Activated CD4-positive, alpha-beta T cell treated with anti-CD3 and anti-CD28 coated beads for 4 hours (primary cell): Measurements from ENCODE around the gene SLC39A11.
"Not testable (repeated sequence)": the region's sequence is repeated elsewhere in the genome, so short reads cannot be mapped to it uniquely, and the experiment has no call there.

Source experiments
- DNase-seq, 2 donors: peaks; one replicate each; pipeline ENCODE4 v3.0.0-alpha.2; 2020

The SLC39A11 gene

DNA sequence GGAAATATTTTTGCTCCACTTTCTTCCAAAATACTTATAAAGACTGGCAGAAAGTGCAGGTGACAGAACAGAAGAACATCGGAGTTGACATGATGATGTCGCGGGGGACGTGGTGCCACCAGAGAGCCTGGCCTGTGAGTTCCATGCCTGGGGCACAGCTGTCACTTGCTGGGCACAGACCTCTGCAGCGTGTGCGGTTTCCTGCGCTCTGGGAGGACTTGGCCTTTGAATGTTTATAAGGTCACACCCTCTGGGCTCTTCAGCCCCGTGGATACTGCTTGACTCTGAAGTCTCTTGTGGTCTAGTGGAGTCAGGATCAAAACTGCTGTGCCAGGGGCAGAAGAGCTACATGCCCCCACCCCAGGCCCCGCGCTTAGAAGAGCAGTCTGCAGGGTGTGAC, 357.9 kb downstream of the SLC39A11 start:
- DNase-seq: no peak

DNA sequence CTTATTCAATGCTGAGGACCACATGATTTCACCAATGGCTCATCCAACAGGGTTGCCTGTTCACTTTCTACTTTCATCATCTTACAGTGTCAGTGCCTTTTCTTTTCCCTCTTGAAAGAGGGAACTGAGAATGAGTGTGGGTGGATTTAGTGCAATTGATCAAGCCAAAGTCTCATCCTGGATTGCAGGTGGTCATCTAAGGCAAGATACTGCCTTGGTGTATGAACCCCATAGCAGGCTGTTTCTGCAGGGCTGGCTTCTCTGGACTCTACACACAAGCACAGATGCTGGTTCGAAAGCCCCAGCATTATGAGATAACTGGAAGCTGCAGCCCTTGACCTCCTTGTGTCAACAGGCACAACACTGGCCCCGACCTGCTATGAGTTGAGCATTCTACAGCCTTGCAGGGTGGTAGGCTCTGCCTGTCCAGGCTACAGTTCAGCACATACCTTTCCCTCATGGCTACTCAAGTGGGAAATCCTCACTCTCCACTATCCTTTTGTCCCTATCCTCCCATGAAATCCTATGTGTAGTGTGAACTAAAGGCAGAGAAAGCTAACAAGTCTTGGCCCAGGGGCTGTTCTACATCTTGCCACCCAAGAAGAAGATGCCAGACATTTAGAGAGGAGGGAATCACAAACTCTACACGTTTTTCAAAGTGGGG, 358.7 kb downstream of the SLC39A11 start:
- DNase-seq: no peak

DNA sequence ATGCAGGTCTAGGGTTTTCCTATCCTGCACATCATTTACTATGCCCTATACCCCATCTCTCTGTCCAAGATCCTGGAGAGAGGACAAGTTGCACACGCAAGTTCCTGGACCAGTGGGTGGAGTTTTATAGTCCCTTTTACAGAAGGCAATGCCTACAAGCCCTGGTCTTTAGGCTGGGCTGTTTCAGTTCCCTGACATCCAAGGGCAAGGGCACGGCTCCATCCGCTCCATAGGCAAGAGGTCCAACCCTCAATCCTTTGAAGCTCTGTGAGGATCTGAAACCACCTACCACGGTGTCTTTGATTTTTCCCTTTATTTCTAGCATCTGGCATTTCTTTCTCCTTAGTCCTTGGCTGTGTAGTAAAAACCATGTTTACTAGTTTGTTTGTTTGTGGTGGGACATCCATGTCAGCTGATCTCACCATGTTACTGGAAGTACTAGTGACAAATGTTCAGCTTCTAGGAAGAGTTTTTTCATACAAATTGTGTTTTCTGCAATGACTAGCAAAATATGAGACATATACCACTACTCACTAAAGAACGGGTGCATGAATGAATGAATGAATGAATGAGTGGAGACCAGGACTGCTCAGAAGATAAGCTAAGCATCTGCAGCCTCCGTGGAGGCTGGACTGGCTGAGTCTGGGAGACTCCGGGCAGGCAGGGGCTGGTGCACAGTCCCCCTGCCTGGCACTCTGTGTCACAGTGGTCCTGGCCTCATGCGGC, 359.4 kb downstream of the SLC39A11 start:
- DNase-seq: no peak

DNA sequence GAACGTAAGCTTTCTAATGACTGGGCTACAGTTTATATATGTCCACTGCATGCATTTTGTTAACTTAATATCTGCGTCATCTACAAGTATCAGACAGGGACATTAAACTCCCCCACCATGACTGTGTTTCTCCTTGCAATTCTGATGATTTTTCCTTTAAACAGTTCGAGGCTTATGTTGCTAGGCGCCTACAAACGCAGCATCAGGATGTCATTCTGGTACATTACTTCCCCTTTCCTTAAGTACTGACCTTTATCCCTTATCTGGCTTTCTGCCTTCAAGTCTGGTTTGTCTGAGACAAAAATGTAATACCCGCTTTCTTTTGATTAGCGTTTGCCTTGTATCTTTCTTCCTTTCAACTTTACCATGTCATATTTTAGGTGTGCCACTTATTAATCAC, 362.4 kb downstream of the SLC39A11 start:
- DNase-seq: no peak

DNA sequence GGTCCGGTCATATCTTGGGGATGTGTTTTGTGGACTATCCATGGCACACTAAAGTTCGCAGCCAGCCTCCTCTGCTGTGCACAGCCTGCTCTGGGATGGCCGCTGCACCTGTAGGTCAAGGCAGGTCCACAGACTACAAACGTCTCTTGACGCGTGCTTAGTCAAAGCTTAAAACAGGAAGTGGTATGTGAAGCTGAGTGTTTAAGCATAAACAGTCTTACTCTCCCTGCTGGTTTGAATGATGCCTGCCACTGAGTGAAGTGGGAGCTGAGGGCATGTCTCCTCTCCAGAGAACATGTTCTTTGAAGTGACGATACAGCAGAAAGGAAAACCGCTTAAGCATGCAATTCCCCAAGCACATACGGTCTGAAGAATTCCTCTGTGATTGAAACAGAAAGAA, 365.6 kb downstream of the SLC39A11 start:
- peak; percentile 10 to 13 for DNase-seq

DNA sequence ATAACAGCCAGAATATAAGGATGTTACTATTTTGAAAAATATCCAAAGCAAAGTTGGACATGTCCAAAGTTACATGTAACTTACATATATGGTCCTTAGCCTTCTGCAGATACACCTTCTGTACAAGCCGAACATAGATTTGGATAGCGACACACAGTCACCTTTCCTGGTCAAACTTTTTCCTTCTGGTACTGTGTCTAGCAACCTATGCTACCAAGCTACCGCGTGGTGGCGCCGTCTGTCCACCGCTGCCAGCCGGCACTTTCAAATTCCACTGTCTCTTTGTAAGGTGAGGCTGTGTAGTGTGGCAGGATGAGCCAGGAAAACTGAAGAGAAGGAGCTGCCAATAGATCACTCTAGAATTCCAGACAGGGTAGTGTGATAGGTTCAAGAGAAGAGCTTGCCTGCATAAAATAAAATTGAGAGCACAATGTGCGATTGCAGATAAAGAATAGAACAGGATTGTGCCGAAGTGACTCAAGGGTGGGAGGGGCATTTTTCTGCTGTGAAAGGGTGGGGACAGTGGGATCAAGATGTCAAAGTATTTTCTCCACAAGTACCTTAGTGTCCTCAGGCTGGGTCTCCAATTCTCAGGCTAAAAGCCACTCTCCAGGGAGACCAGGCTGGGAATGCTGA, 366.9 kb downstream of the SLC39A11 start:
- DNase-seq: peak; percentile 26 to 30

DNA sequence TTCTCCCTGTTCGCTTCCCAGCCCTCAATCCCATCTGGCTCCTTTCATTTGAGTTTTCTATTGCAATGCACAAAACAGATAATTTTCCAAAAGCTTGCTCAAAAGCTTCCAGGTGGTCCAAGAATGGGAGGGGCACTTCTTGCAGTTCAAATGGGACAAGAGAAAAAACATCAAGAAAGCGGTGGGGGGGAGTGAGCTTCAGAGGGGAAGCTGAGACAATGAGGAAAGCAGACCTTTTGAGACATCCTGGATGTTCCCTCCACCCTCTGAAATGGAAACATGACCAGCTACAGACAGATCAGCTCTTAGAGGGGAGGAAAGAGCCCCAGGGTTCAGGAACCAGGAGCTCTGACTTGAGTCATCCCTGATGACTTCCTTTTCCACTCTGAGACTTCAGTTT, 368.2 kb downstream of the SLC39A11 start:
- no peak for DNase-seq

DNA sequence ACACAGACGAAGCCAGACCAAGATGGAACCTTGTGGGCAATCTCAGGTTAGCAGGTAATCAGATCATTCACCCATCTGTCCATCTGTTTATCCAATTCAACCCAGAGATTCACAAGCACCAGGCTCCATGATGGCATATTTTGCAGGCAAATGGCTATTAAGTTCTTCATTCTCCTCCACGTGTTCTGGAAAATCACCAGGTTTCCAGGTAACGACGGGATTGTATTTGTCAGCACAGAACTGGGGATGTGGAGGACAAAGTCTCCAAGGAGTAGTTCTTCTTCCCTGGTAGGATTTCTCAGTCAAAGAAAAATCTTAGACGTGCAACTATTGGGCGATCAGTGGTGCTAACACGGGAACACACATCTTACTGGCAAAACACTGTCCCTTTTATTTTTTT, 368.8 kb downstream of the SLC39A11 start:
- DNase-seq: no peak

DNA sequence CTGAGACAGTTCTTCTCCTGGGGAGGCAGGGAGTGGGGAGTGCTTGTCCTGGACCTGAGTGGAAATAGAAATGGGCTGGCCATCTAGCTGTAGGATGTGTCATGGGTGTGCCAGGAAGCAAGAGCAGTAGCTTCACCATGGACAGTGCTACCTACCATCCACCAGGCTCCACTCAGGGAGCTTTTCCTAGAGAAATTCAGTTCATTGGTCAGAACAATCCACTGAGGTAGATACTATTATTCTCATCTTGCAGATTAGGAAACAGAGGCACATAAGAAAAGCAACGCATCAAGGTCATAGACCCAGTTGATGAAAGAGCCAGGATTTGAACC, 372.0 kb downstream of the SLC39A11 start:
- no peak for DNase-seq

DNA sequence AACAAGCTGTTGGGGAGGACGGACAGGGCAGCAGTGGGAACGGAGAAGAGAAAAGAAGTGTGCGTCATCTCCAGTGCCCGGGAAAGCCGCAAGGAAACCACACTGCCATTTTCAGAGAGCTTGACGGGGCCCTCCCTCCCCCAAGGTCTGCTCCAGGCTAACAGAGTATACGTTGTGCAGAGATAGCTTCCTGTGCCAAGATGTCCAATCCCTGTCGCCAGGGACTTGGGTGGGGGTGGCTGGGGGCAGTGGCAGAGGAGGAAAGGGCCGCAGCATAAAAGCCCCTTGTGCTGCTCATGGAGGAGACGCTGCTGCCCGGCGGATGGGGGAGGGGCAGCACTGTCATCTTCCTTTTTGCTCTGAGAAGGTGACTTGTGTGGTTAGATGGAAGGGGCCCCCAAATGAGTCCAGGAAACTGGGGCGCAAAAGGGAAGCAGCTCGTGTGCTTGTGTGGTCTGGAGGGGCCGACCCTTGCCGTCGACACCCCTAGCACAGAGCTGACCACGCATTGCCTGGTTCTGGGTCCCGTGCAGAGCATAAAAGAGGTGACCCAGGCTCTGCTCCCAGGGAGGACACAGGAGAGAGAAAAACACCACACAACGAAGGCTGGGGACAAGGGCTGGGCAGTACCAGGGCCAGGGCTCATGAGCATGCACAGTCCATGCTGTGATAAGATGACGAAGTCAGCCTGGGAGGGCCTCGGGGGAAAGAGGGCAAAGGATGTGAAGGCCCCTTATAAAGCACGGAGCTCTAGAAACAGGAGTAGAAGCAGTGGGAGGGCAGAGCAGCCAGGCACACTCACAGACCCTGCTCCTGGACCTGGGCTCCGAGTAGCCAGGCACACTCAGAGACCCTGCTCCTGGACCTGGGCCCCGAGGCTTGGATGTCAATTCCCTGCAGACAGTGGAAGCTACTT, 372.7 kb downstream of the SLC39A11 start:
- peak; percentile 7 to 29 for DNase-seq

DNA sequence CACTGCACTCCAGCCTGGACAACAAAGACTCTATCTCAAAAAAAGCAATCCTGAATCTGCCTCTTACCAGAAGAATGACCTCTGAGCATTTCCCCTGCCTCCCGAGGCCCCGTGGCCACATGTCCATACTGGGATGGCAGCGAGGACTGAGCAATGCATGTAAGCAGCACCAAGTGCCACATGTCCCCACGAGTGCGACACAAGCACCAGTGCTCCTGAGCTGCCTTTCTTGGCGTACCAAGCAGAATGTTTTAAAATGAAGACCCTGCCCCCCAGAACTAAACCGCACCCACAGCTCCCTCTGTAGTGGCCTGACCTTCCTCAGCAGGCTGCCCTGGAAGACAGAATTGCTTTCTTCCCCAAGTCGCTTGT, 373.3 kb downstream of the SLC39A11 start:
- DNase-seq: no peak

DNA sequence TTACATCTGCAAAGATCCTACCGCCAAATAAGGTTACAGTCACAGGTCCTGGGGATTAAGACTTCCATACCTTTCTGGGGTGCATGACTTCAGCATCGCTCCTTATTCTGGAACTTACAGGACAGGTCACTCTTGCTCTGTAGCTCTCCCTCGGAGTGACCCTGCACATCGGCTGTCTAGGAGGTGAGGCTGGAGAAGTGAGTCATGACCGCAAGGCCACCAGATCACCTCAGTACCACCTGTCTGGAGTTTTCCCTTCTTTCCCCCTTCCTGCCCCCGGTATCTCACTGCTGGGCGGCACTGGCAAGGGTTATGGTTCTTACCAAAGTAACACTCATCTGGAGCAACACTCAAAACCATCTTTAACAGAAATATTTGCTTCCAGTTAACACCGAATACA, 374.8 kb downstream of the SLC39A11 start:
- DNase-seq: no peak

DNA sequence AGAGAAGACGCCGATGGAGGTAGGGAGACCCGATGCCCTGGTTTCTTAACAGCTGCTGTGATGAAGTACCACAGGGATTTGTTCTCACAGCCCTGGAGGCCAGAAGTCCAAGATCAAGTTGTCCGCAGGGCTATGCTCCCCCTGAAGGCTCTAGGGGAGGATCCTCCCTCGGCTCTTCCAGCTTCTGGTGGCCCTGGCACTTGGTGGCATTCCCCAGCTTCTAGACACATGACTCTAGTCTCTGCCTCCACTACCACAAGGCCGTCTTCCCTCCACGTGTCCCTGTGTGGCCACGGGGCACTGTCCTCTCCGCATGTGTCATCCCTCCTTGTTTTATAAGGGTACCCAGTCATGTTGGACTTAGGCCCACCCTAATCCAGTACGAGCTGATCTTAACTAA, 375.2 kb downstream of the SLC39A11 start:
- DNase-seq: no peak

DNA sequence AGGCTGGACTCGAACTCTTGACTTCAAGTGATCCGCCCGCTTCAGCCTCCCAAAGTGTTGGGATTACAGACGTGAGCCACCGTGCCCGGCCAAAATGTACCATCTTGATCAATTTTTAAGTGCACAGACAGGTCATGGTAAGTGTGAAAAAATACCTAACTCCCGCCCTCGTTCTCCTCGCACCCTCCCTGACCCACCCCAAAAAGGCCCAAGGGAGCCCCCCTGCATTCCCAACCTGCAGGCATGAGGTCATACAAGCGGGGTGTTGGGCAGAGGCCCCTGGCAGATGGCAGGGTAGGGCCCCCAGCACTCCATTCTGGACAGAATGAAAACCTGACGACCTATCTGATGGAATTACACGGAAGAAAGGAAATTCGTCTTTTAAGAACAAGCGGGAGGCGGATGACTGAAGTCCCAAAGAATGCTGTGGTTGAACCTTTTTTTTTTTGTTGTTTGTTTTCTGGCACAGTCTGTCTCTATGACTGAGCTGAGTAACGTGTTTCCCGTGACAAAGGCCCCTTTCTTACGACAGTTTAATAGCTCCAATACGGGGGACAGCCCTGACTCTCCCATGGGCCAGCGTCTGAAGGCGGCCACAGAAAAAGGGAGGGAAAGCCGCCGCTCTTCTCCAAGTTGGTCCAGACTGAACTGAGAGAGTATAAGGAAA, 376.4 kb downstream of the SLC39A11 start:
- no peak for DNase-seq

DNA sequence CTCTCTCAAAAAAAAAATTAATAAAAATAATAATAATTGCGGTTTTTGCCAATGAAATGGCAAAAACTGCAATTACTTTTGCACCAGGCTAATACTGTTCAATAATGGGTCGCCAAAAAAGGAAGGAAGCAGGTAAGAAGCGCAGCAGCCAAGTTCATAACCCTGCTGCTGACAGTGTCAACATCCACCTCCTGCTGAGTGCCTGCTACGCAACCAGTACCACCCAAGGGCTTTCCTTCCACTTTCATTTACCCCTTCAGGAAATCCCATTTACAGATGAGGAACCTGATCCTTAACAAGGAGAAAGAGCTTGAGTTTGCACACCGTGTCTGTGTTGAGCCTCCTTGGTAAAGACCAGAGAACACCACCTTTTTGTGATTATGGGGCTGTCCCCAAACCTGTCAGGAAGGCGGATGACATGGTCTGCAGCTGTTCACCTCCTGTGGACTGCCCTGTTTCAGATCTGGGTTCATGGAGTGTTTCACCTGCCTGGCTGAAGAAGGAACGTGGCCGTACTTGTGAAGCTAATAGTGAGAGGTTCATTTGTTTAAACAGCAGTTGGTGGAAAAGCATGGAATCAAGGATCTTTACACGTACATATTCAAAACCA, 378.0 kb downstream of the SLC39A11 start:
- DNase-seq: no peak

DNA sequence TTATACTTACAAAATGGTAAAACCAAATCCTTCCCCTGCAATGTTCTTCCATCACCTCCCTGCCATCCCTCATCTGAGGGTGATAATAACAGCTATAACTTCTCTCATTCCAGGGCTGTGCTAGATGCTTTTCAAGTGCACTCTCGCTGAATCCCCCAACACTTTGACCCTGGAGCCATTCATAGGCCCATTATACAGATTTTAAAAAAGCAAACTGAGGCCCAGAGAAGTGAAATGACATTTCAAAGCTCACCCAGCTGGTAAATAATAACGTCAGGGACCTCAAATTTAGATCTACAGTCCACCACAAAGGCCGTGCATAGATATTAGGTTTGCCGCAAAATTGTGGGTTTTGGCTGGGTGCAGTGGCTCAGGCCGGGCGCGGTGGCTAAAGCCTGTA, 378.8 kb downstream of the SLC39A11 start:
- no peak for DNase-seq

DNA sequence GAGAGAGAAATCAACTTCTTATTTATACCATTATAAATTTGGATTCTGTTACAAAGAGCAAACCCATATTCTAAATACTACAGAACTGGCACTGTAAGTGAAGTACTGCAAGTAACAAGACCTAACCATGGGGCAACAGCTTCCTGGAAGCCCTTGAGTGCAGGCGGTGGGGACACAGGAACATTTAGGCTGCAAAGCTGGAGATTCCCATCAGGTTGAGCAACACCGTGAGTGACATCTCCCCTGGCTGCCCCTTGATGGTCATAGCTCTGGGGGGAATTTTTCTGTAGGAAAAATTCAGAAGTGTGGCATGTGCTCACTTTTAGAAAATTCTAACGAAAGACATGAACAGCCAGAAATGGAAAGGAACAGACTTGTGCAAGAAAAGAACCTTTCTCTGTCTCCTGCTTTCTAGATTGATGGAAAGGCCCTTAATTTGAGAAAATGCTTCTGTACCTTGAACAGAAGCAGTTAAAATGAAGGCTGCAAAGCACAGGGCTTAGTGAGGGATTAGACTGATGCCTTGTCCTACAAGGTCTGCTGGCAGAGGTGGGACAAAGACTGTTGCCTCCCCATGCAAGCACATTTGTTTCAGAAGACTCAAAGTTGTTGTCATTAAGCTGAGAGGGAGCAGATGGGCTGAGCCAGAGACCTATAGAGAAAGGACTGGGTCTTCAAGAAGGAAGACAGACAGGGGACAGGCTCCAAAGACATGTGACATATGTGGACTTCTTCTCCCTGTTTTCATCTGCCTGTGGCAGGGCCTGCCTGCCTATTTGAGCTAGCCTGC, 380.8 kb downstream of the SLC39A11 start:
- DNase-seq: no peak

DNA sequence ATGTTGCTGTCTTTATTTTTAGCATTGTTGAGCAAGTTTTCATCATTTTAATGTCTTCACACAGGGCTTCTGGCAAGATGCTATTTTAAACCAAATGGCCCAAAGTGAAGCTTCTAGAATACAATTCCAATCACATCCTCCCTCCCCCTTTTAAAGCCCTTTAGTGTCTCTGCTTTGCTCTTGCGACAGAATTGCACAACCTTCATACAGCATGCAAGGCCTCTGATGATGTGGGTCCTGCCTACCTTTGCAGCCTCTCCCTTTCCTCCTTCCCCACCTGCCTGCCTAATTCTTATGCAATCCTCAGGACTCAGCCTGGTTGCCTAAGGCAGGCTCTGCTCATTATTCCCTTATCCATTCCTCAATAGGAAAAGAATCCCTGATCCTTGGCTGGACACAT, 381.7 kb downstream of the SLC39A11 start:
- no peak for DNase-seq

DNA sequence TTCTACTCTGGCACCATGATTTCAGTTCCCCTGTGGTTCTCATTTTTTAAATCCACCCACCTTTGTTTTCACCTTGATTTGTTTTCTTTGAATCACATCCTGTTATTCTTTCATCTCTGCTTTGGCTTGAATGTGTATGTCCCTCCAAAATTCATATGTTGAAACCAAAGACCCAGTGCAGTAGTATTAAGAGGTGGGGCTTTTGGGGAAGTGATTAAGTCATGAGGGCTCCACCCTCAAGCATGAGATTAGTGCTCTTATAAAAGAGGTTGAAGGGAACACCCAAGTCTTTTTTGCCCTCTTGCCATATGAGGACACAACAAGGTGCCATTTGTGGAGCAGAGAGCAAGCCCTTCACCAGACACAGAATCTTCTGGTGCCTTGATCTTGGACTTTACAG, 382.3 kb downstream of the SLC39A11 start:
- DNase-seq: no peak

DNA sequence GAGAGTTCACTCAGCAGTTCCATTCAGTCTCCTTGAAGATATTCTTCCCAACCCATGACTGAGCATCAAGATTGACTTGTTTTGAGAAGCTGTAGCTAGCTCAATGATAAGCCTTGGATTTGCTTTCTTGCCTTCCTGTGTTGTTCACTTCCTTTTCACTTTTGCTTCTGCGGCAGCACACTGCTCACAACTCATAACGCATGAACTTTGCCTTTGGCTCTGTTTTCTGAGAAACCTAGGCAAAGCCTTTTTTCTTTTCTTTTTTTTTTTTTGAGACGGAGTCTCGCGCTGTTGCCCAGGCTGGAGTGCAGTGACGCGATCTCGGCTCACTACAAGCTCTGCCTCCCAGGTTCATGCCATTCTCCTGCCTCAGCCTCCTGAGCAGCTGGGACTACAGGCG, 383.8 kb downstream of the SLC39A11 start:
- not testable (repeated sequence) for DNase-seq

DNA sequence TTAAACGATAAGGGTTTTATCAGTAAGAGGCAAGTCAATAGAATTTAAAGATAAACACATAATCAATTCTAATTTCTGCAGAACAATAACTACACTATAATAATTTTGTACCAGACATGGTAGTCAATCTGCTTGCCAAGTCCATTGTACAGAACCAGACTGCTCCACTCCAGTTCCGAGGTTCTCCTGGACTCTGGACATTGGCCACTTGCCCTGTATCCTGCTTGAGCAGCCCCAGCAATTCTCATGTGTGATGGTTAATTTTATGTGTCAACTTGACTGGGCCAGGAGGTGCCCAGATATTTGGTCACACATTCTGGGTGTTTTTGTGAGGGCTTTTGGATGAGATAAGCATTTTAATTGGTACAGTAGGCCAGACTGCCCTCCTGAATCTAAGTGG, 384.6 kb downstream of the SLC39A11 start:
- DNase-seq: no peak
